HEK293 (cell line): ENCODE data around the gene ADRM1.
A peak's percentile ranks its signal among the peaks of the same experiment; 100 is the strongest.

Source experiments
- CTCF ChIA-PET: fragments of 350-600 bp; formaldehyde crosslinking; extraction: SDS; loops from one replicate; lab custom pipeline; 2021; ENCODE audit warnings: antibody characterized with exemption; lab: Yijun Ruan, JAX
- POLR2A ChIA-PET: fragments of 300-600 bp; formaldehyde crosslinking; extraction: SDS; loops from one replicate; lab custom pipeline; 2020; ENCODE audit warnings: antibody characterized with exemption, inconsistent platforms; lab: Yijun Ruan, JAX
- H3K27ac ChIP-seq: fragments of 200-500 bp; sonication (Bioruptor generic); 2 replicates; pipeline ENCODE4 v1.5.1; 2014; ENCODE audit warnings: low read depth, low read length, control low read depth, inconsistent platforms; ENCODE audit errors: extremely low read depth
- H3K36me3 ChIP-seq, 2 experiments: fragments of 200-500 bp in 1 of 2; sonication (Bioruptor generic) in 1 of 2; 1 replicate in 1 of 2; 2 replicates in 1 of 2; pipeline ENCODE4 v1.5.1; 2014 to 2017; ENCODE audit warnings: inconsistent platforms in 2 of 2, low read length in 2 of 2; ENCODE audit not compliant: control insufficient read depth in 2 of 2, insufficient read depth in 1 of 2
- H3K4me1 ChIP-seq: fragments of 200-500 bp; sonication (Bioruptor generic); 2 replicates; pipeline ENCODE4 v1.5.1; 2014; ENCODE audit warnings: mild to moderate bottlenecking, low read length, inconsistent platforms; ENCODE audit not compliant: control insufficient read depth, insufficient read depth
- H3K4me3 ChIP-seq: 2 replicates; pipeline ENCODE4 v1.5.1; 2011; ENCODE audit warnings: low read depth, mild to moderate bottlenecking, control low read depth, low read length, moderate library complexity
- H3K9me3 ChIP-seq: fragments of 200-500 bp; sonication (Bioruptor generic); 2 replicates; pipeline ENCODE4 v1.5.1; 2014; ENCODE audit warnings: low read depth, low read length, inconsistent platforms; ENCODE audit not compliant: control insufficient read depth, insufficient read depth
- FEZF1 ChIP-seq: fragments of 450-650 bp; formaldehyde crosslinking; IDR thresholded peaks from 2 replicates; pipeline ENCODE4 v1.5.1; 2016; ENCODE audit warnings: missing biosample characterization, missing genetic modification characterization
- KLF8 ChIP-seq: fragments of 450-650 bp; formaldehyde crosslinking; IDR thresholded peaks from 2 replicates; pipeline ENCODE4 v1.5.1; 2016; ENCODE audit warnings: missing biosample characterization, missing genetic modification characterization
- OVOL3 ChIP-seq: fragments of 450-650 bp; formaldehyde crosslinking; IDR thresholded peaks from 2 replicates; pipeline ENCODE4 v1.5.1; 2016; ENCODE audit warnings: missing biosample characterization, missing genetic modification characterization
- WT1 ChIP-seq: fragments of 450-650 bp; formaldehyde crosslinking; IDR thresholded peaks from 2 replicates; pipeline ENCODE4 v1.5.1; 2016; ENCODE audit warnings: missing biosample characterization, missing genetic modification characterization
- ZNF10 ChIP-seq: fragments of 450-650 bp; formaldehyde crosslinking; IDR thresholded peaks from 2 replicates; pipeline ENCODE4 v1.5.1; 2017; ENCODE audit warnings: missing biosample characterization, missing genetic modification characterization
- ZNF140 ChIP-seq: fragments of 450-650 bp; formaldehyde crosslinking; IDR thresholded peaks from 2 replicates; pipeline ENCODE4 v1.5.1; 2016; ENCODE audit warnings: missing biosample characterization, missing genetic modification characterization
- ZNF169 ChIP-seq: fragments of 450-650 bp; formaldehyde crosslinking; IDR thresholded peaks from 2 replicates; pipeline ENCODE4 v1.5.1; 2016; ENCODE audit warnings: missing biosample characterization, missing genetic modification characterization
- ZNF24 ChIP-seq: fragments of 450-650 bp; formaldehyde crosslinking; IDR thresholded peaks from 2 replicates; pipeline ENCODE4 v1.5.1; 2016; ENCODE audit warnings: missing biosample characterization, missing genetic modification characterization
- ZNF302 ChIP-seq: fragments of 450-650 bp; formaldehyde crosslinking; IDR thresholded peaks from 2 replicates; pipeline ENCODE4 v1.5.1; 2016; ENCODE audit warnings: missing biosample characterization, missing genetic modification characterization, low read depth
- ZNF335 ChIP-seq: fragments of 450-650 bp; formaldehyde crosslinking; conservative IDR thresholded peaks from 2 replicates; pipeline ENCODE4 v1.5.1; 2016; ENCODE audit warnings: missing biosample characterization, missing genetic modification characterization
- ZNF37A ChIP-seq: fragments of 450-650 bp; IDR thresholded peaks from 2 replicates; pipeline ENCODE4 v1.5.1; 2018; ENCODE audit warnings: missing biosample characterization, missing genetic modification characterization
- ZNF426 ChIP-seq: fragments of 450-650 bp; formaldehyde crosslinking; IDR thresholded peaks from 2 replicates; pipeline ENCODE4 v1.5.1; 2017; ENCODE audit warnings: missing biosample characterization, missing genetic modification characterization, mild to moderate bottlenecking, inconsistent platforms, moderate library complexity
- ZNF473 ChIP-seq: fragments of 450-650 bp; formaldehyde crosslinking; IDR thresholded peaks from 2 replicates; pipeline ENCODE4 v1.5.1; 2017; ENCODE audit warnings: missing biosample characterization, missing genetic modification characterization
- ZNF514 ChIP-seq: fragments of 450-650 bp; formaldehyde crosslinking; IDR thresholded peaks from 2 replicates; pipeline ENCODE4 v1.5.1; 2016; ENCODE audit warnings: missing biosample characterization, missing genetic modification characterization
- ZNF529 ChIP-seq: fragments of 450-650 bp; formaldehyde crosslinking; IDR thresholded peaks from 2 replicates; pipeline ENCODE4 v1.5.1; 2017; ENCODE audit warnings: missing genetic modification characterization, missing biosample characterization; ENCODE audit not compliant: insufficient replicate concordance
- TF ChIP-seq, protein P1 (sequence below): fragments of 450-650 bp; formaldehyde crosslinking; IDR thresholded peaks from 2 replicates; pipeline ENCODE4 v1.5.1; 2016; ENCODE audit warnings: missing biosample characterization, missing genetic modification characterization
- TF ChIP-seq, protein P2 (sequence below): fragments of 450-650 bp; formaldehyde crosslinking; IDR thresholded peaks from 2 replicates; pipeline ENCODE4 v1.5.1; 2016; ENCODE audit warnings: missing biosample characterization, missing genetic modification characterization
- TF ChIP-seq, protein P3 (sequence below): fragments of 450-650 bp; IDR thresholded peaks from 2 replicates; pipeline ENCODE4 v1.5.1; 2018; ENCODE audit warnings: missing biosample characterization, missing genetic modification characterization
- TF ChIP-seq, protein P4 (sequence below): fragments of 450-650 bp; formaldehyde crosslinking; IDR thresholded peaks from 2 replicates; pipeline ENCODE4 v1.5.1; 2016; ENCODE audit warnings: missing biosample characterization, missing genetic modification characterization
- TF ChIP-seq, protein P5 (sequence below): fragments of 450-650 bp; formaldehyde crosslinking; IDR thresholded peaks from 2 replicates; pipeline ENCODE4 v1.5.1; 2016; ENCODE audit warnings: missing biosample characterization, missing genetic modification characterization

ADRM1 gene

DNA sequence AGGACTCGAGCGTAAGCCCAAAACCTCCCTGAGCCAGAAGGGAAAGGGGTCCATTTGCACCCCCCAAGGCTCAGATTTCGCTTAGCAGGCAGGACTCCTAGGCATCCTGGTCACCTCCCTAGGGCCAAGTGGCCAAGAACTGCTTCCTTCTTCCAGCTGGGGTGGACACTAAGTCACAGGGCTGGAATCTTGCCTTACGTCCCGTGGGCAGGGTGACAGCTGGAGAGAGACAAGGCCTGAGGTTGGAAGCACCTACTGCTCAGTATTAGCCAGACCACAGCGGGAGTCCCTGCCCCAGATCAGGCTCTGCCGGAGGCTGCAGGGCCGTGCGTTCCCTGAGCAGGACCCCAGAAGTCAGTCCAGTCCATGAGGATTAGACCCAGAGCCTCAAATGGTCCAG, 44.6 kb downstream of the ADRM1 start (continued):
- no peak for TF ChIP-seq ZNF37A (tag by site-specific recombination)
- no peak for TF ChIP-seq ZNF10 (tag by site-specific recombination)
- no peak for TF ChIP-seq ZNF24 (tag by site-specific recombination)
- TF ChIP-seq, protein P1, sequence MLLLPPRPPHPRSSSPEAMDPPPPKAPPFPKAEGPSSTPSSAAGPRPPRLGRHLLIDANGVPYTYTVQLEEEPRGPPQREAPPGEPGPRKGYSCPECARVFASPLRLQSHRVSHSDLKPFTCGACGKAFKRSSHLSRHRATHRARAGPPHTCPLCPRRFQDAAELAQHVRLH (tag by site-specific recombination) = no peak
- no peak for TF ChIP-seq ZNF169 (tag by site-specific recombination)
- TF ChIP-seq FEZF1 (tag by site-specific recombination) = no peak
- no peak for TF ChIP-seq ZNF473
- no peak for TF ChIP-seq WT1 (tag by site-specific recombination)
- TF ChIP-seq, all 188 proteins: peak for 0

DNA sequence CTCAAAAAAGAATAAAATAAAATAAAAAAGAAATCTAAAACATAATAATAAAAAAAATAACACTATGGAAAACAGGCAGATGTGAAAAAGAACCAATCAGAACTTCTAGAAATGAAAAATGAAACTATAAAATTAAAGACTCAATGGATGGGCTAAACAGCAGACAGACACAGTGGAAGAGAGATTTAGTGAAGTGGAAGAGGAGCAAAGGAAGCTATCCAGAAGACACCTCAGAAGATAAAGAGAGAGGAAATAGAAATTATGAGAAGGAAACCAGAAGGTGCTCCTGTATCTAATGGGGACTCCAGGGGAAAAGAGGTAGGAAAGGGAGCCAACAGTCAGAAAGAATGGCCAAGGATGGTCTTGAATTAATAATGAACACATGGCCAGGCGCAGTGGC, 45.8 kb downstream of the ADRM1 start:
- Histone ChIP-seq H3K36me3 (peaks cover 5 to 73% of the 10 kb centered on the region in 2 experiments; a peak in 2 of 3 replicates), H3K9me3 (no peaks in the 10 kb centered on the region), H3K4me3 (no peak overlapping the region), H3K27ac (no peak overlapping the region), H3K4me1 (peaks cover 5% of the 10 kb centered on the region; the same call in 1 of the 2 replicates)
- TF ChIP-seq KLF8 (tag by site-specific recombination) = peak; percentile 21; the same call in 1 of the 2 replicates
- TF ChIP-seq, protein P1 (tag by site-specific recombination) = 0 out of 2 replicates have a peak, but pooled peaks have one; percentile 26
- no peak for TF ChIP-seq OVOL3
- CTCF ChIA-PET = interaction anchor here (0.6 to 0.7 kb wide), 2 partner anchors 34 kb away, joined by 3 to 5 read pairs; no protein-coding TSS in a partner anchor
- POLR2A ChIA-PET = interaction anchor here (2.2 kb wide), 1 partner anchor 17 kb away, joined by 17 read pairs; no protein-coding TSS in a partner anchor

DNA sequence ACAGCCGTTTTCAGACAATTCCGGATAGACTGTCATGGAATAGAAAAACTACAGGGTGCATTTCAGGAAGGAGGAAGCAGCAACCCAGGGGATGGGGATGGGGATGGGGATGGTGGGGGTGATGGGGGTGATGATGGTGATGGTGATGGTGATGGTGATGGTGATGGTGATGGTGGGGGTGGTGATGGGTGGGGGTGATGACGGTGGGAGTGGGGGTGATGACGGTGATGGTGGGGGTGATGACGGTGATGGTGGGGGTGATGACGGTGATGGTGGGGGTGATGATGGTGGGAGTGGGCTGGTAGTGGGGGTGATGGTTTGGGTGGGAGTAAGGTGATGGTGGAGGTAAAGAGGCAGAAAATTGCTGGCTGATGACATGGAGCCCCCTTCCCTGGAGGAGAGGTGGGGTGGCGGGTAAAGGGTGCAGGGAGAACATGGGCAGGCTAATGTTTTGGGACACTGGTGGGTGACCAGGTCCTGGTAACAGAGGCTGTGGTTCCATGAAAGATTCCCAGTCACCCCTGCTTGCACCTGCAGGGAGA, 46.8 kb downstream of the ADRM1 start:
- ChIA-PET POLR2A (interaction anchor here (0.7 to 2.2 kb wide), 7 partner anchors 11 to 47 kb away, joined by 3 to 17 read pairs (median 7); partner anchors contain the start of genes LAMA5 and RPS21), CTCF (interaction anchor here (0.7 to 1.4 kb wide), 4 partner anchors 16 to 33 kb away, joined by 3 to 7 read pairs (median 6); no protein-coding TSS in a partner anchor)
- Histone ChIP-seq H3K9me3 (no peaks in the 10 kb centered on the region), H3K4me3 (no peak overlapping the region), H3K27ac (no peak overlapping the region), H3K4me1 (peaks cover 5% of the 10 kb centered on the region; the same call in 1 of the 2 replicates), H3K36me3 (peaks cover 0 to 67% of the 10 kb centered on the region in 2 experiments; a peak in 2 of 3 replicates)
- TF ChIP-seq, protein P2, sequence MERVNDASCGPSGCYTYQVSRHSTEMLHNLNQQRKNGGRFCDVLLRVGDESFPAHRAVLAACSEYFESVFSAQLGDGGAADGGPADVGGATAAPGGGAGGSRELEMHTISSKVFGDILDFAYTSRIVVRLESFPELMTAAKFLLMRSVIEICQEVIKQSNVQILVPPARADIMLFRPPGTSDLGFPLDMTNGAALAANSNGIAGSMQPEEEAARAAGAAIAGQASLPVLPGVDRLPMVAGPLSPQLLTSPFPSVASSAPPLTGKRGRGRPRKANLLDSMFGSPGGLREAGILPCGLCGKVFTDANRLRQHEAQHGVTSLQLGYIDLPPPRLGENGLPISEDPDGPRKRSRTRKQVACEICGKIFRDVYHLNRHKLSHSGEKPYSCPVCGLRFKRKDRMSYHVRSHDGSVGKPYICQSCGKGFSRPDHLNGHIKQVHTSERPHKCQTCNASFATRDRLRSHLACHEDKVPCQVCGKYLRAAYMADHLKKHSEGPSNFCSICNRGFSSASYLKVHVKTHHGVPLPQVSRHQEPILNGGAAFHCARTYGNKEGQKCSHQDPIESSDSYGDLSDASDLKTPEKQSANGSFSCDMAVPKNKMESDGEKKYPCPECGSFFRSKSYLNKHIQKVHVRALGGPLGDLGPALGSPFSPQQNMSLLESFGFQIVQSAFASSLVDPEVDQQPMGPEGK (tag by site-specific recombination) = peak; percentile 62
- TF ChIP-seq, protein P3, sequence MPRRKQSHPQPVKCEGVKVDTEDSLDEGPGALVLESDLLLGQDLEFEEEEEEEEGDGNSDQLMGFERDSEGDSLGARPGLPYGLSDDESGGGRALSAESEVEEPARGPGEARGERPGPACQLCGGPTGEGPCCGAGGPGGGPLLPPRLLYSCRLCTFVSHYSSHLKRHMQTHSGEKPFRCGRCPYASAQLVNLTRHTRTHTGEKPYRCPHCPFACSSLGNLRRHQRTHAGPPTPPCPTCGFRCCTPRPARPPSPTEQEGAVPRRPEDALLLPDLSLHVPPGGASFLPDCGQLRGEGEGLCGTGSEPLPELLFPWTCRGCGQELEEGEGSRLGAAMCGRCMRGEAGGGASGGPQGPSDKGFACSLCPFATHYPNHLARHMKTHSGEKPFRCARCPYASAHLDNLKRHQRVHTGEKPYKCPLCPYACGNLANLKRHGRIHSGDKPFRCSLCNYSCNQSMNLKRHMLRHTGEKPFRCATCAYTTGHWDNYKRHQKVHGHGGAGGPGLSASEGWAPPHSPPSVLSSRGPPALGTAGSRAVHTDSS (tag by site-specific recombination) = peak; percentile 20; the same call in 1 of the 2 replicates
- no peak for TF ChIP-seq ZNF140 (tag by site-specific recombination)

DNA sequence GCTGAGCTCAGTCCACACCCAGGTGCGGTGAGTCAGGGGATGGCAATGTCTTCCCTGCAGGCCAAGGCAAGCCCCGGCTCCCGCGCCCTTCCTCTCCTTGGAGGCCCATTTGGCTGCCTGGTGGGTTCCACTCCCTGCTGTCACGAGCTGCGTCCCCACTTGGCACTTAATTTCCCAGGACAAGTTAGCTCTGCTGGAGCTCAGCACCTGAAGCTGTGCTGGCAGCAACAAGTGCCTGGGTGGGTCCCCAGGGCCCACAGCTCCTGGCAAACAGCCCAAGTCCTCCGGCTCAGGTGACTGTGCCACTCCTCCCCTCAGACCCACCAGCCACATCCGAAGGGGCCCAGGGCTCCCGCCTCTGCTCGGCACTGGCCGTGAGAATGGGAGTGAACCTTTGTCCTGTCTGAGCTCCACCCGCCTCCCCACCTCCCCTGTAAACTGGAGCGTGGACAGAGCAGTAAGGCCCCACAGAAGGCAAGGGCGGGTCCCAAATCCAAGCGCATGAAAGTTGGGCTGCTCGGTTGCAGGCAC, 47.4 kb downstream of the ADRM1 start:
- H3K27ac ChIP-seq = no peak overlapping the region
- peaks cover 5% of the 10 kb centered on the region for H3K4me1 ChIP-seq
- H3K9me3 ChIP-seq = no peaks in the 10 kb centered on the region
- H3K4me3 ChIP-seq = no peak overlapping the region
- ChIA-PET CTCF (interaction anchor here (0.8 to 1.4 kb wide), 4 partner anchors 11 to 33 kb away, joined by 3 to 7 read pairs (median 6); no protein-coding TSS in a partner anchor), POLR2A (interaction anchor here (0.7 to 2.2 kb wide), 8 partner anchors 11 to 48 kb away, joined by 3 to 17 read pairs (median 6); partner anchors contain the start of genes LAMA5 and RPS21)
- H3K36me3 ChIP-seq = peaks cover 0 to 67% of the 10 kb centered on the region in 2 experiments; a peak in 2 of 3 replicates
- TF ChIP-seq ZNF529 (tag by site-specific recombination) = no peak
- no peak for TF ChIP-seq ZNF426
- TF ChIP-seq ZNF335 (tag by site-specific recombination) = no peak
- TF ChIP-seq ZNF514 (tag by site-specific recombination) = no peak
- TF ChIP-seq, protein P4, sequence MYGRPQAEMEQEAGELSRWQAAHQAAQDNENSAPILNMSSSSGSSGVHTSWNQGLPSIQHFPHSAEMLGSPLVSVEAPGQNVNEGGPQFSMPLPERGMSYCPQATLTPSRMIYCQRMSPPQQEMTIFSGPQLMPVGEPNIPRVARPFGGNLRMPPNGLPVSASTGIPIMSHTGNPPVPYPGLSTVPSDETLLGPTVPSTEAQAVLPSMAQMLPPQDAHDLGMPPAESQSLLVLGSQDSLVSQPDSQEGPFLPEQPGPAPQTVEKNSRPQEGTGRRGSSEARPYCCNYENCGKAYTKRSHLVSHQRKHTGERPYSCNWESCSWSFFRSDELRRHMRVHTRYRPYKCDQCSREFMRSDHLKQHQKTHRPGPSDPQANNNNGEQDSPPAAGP (tag by site-specific recombination) = peak; percentile 95
- TF ChIP-seq, protein P5, sequence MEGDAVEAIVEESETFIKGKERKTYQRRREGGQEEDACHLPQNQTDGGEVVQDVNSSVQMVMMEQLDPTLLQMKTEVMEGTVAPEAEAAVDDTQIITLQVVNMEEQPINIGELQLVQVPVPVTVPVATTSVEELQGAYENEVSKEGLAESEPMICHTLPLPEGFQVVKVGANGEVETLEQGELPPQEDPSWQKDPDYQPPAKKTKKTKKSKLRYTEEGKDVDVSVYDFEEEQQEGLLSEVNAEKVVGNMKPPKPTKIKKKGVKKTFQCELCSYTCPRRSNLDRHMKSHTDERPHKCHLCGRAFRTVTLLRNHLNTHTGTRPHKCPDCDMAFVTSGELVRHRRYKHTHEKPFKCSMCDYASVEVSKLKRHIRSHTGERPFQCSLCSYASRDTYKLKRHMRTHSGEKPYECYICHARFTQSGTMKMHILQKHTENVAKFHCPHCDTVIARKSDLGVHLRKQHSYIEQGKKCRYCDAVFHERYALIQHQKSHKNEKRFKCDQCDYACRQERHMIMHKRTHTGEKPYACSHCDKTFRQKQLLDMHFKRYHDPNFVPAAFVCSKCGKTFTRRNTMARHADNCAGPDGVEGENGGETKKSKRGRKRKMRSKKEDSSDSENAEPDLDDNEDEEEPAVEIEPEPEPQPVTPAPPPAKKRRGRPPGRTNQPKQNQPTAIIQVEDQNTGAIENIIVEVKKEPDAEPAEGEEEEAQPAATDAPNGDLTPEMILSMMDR (tag by site-specific recombination) = no peak
- TF ChIP-seq ZNF302 (tag by site-specific recombination) = no peak
